ENCODE data around the gene DHRS7B. TPM values are rescaled to one million over a fixed set of nuclear protein-coding genes. Genes with fewer than 3 reads are reported as not detected.
"Not testable (repeated sequence)": the region's sequence is repeated elsewhere in the genome, so short reads cannot be mapped to it uniquely, and the experiment has no call there.

Gene DHRS7B
- total and polyA plus RNA-seq, 4 donors: 14.3 to 21.9 (median 18.7) TPM

- Histone ChIP-seq H3K4me3 (ENCODE audit: low read depth in 1 of 3, low read length in 3 of 3) (no peak overlapping the region), H3K4me1 (ENCODE audit: control insufficient read depth in 4 of 4, insufficient read depth in 4 of 4, low read length in 3 of 4) (no peaks in the 10 kb centered on the region), H3K27me3 (ENCODE audit: control insufficient read depth in 4 of 4, insufficient read depth in 4 of 4, low read length in 3 of 4) (no peaks in the 10 kb centered on the region), H3K9me3 (ENCODE audit: control insufficient read depth in 4 of 4, low read length in 3 of 4) (no peaks in the 10 kb centered on the region), H3K27ac (ENCODE audit: low read depth in 1 of 2, low read length in 2 of 2) (no peak overlapping the region), H3K36me3 (ENCODE audit: control insufficient read depth in 4 of 4, insufficient read depth in 3 of 4, low read depth in 1 of 4, low read length in 3 of 4) (peaks cover 0 to 3% (median 2%) of the 10 kb centered on the region in 4 donors), H3K9ac (ENCODE audit: low read depth in 1 of 2, low read length in 2 of 2) (no peak overlapping the region)
- DNase-seq (ENCODE audit: low spot score): no peak
- 95% methylated on average over 6 of the region's 6 CpGs for WGBS
- TF ChIP-seq HNF4A (conservative IDR thresholded peaks at IDR 0.05) (no peak), YY1 (IDR thresholded peaks at IDR 0.05) (no peak), NR2F2 (IDR thresholded peaks at IDR 0.05) (no peak), JUND (IDR thresholded peaks at IDR 0.05) (no peak), HNF4G (IDR thresholded peaks at IDR 0.05) (no peak), FOXA1 (IDR thresholded peaks at IDR 0.05) (no peak), TAF1 (conservative IDR thresholded peaks at IDR 0.05) (no peak), CTCF (IDR thresholded peaks at IDR 0.05; ENCODE audit: low read depth, low read length, missing input control) (no peak), EGR1 (IDR thresholded peaks at IDR 0.05; ENCODE audit: low read depth in 2 of 2) (no peak), RXRA (IDR thresholded peaks at IDR 0.05) (no peak), FOXA2 (IDR thresholded peaks at IDR 0.05) (no peak), REST (IDR thresholded peaks at IDR 0.05) (no peak)
- TF ChIP-seq, protein P1, sequence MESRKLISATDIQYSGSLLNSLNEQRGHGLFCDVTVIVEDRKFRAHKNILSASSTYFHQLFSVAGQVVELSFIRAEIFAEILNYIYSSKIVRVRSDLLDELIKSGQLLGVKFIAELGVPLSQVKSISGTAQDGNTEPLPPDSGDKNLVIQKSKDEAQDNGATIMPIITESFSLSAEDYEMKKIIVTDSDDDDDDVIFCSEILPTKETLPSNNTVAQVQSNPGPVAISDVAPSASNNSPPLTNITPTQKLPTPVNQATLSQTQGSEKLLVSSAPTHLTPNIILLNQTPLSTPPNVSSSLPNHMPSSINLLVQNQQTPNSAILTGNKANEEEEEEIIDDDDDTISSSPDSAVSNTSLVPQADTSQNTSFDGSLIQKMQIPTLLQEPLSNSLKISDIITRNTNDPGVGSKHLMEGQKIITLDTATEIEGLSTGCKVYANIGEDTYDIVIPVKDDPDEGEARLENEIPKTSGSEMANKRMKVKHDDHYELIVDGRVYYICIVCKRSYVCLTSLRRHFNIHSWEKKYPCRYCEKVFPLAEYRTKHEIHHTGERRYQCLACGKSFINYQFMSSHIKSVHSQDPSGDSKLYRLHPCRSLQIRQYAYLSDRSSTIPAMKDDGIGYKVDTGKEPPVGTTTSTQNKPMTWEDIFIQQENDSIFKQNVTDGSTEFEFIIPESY (IDR thresholded peaks at IDR 0.05): no peak
- TF ChIP-seq, protein P2, sequence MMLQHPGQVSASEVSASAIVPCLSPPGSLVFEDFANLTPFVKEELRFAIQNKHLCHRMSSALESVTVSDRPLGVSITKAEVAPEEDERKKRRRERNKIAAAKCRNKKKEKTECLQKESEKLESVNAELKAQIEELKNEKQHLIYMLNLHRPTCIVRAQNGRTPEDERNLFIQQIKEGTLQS (IDR thresholded peaks at IDR 0.05): no peak
Observed at GRCh38 chr17:21190078-21190477, 63.3 kb downstream of the DHRS7B start.

- H3K27me3 ChIP-seq (ENCODE audit: control insufficient read depth in 4 of 4, insufficient read depth in 4 of 4, low read length in 3 of 4): no peaks in the 10 kb centered on the region
- H3K27ac ChIP-seq (ENCODE audit: low read depth in 1 of 2, low read length in 2 of 2): no peak overlapping the region
- TF ChIP-seq RXRA (IDR thresholded peaks at IDR 0.05): no peak
- TF ChIP-seq EGR1 (IDR thresholded peaks at IDR 0.05; ENCODE audit: low read depth in 2 of 2): no peak
- TF ChIP-seq FOXA1 (IDR thresholded peaks at IDR 0.05): no peak
- TF ChIP-seq REST (IDR thresholded peaks at IDR 0.05): no peak
- no peak for TF ChIP-seq SP1 (IDR thresholded peaks at IDR 0.05)
- H3K4me1 ChIP-seq (ENCODE audit: control insufficient read depth in 4 of 4, insufficient read depth in 4 of 4, low read length in 3 of 4): no peaks in the 10 kb centered on the region
- H3K9me3 ChIP-seq (ENCODE audit: control insufficient read depth in 4 of 4, low read length in 3 of 4): no peaks in the 10 kb centered on the region
- peaks cover 0 to under 1% (median 0%) of the 10 kb centered on the region in 4 donors for H3K36me3 ChIP-seq (ENCODE audit: control insufficient read depth in 4 of 4, insufficient read depth in 3 of 4, low read depth in 1 of 4, low read length in 3 of 4)
- 73% methylated on average over 2 of the region's 2 CpGs for WGBS
- DNase-seq (ENCODE audit: low spot score): no peak
- no peak overlapping the region for H3K9ac ChIP-seq (ENCODE audit: low read depth in 1 of 2, low read length in 2 of 2)
- no peak overlapping the region for H3K4me3 ChIP-seq (ENCODE audit: low read depth in 1 of 3, low read length in 3 of 3)
Observed at GRCh38 chr17:21191698-21192097, 64.9 kb downstream of the DHRS7B start.

GRCh38 chr17:21192414-21192813 lies 65.7 kb downstream of the DHRS7B start:
- DNase-seq (ENCODE audit: low spot score); H3K4me3 ChIP-seq (ENCODE audit: low read depth in 1 of 3, low read length in 3 of 3); H3K9ac ChIP-seq (ENCODE audit: low read depth in 1 of 2, low read length in 2 of 2); H3K4me1 ChIP-seq (ENCODE audit: control insufficient read depth in 4 of 4, insufficient read depth in 4 of 4, low read length in 3 of 4); H3K9me3 ChIP-seq (ENCODE audit: control insufficient read depth in 4 of 4, low read length in 3 of 4); H3K27me3 ChIP-seq (ENCODE audit: control insufficient read depth in 4 of 4, insufficient read depth in 4 of 4, low read length in 3 of 4); H3K27ac ChIP-seq (ENCODE audit: low read depth in 1 of 2, low read length in 2 of 2); H3K36me3 ChIP-seq (ENCODE audit: control insufficient read depth in 4 of 4, insufficient read depth in 3 of 4, low read depth in 1 of 4, low read length in 3 of 4): not testable (repeated sequence)
- WGBS: 95% methylated on average over 7 of the region's 7 CpGs

All from liver (tissue), 9 donors.